Glutamatergic neuron (in vitro differentiated cells): Measurements from ENCODE around the gene SIGLEC7. TPM values are rescaled to one million over a fixed set of nuclear protein-coding genes. Genes with fewer than 3 reads are reported as not detected.
A peak's percentile ranks its signal among the peaks of the same experiment; 100 is the strongest.

Experiments
- DNase-seq: peaks from one replicate; pipeline ENCODE4 v3.0.0; 2022
- H3K27ac Mint-ChIP-seq: one replicate; pipeline ENCODE4 v1.8.0; 2020; ENCODE audit warnings: mild to moderate bottlenecking, mixed read lengths, inconsistent platforms; ENCODE audit not compliant: unreplicated experiment
- H3K27me3 Mint-ChIP-seq: one replicate; pipeline ENCODE4 v1.8.0; 2020; ENCODE audit warnings: mild to moderate bottlenecking, moderate library complexity, mixed read lengths, inconsistent platforms; ENCODE audit not compliant: unreplicated experiment
- H3K36me3 Mint-ChIP-seq: one replicate; pipeline ENCODE4 v1.8.0; 2020; ENCODE audit warnings: mild to moderate bottlenecking, mixed read lengths, inconsistent platforms; ENCODE audit not compliant: unreplicated experiment
- H3K4me1 Mint-ChIP-seq: one replicate; pipeline ENCODE4 v1.8.0; 2020; ENCODE audit warnings: mild to moderate bottlenecking, low read depth, mixed read lengths, inconsistent platforms; ENCODE audit not compliant: unreplicated experiment
- H3K4me3 Mint-ChIP-seq: one replicate; pipeline ENCODE4 v1.8.0; 2020; ENCODE audit warnings: mild to moderate bottlenecking, mixed read lengths, inconsistent platforms; ENCODE audit not compliant: unreplicated experiment
- H3K9me3 Mint-ChIP-seq: one replicate; pipeline ENCODE4 v1.8.0; 2020; ENCODE audit warnings: mild to moderate bottlenecking, moderate library complexity, mixed read lengths, inconsistent platforms; ENCODE audit not compliant: unreplicated experiment
- CTCF ChIP-seq: fragments of 200-600 bp; sonication (generic); IDR thresholded peaks from one replicate; pipeline ENCODE4 v1.5.0; 2021; ENCODE audit not compliant: partially characterized antibody, unreplicated experiment
- total RNA-seq: library from RNA; stranded (reverse); fragmentation: NEBNext Ultra II Directional; extraction: Animal tissue kit (Norgen Biotek cat#: 25700); gene quantifications from one replicate; pipeline ENCODE4 v1.2.1, GENCODE V29; 2021; ENCODE audit not compliant: unreplicated experiment

The SIGLEC7 gene
- total RNA-seq, 1 donor from 2014 or later: not detected

DNA sequence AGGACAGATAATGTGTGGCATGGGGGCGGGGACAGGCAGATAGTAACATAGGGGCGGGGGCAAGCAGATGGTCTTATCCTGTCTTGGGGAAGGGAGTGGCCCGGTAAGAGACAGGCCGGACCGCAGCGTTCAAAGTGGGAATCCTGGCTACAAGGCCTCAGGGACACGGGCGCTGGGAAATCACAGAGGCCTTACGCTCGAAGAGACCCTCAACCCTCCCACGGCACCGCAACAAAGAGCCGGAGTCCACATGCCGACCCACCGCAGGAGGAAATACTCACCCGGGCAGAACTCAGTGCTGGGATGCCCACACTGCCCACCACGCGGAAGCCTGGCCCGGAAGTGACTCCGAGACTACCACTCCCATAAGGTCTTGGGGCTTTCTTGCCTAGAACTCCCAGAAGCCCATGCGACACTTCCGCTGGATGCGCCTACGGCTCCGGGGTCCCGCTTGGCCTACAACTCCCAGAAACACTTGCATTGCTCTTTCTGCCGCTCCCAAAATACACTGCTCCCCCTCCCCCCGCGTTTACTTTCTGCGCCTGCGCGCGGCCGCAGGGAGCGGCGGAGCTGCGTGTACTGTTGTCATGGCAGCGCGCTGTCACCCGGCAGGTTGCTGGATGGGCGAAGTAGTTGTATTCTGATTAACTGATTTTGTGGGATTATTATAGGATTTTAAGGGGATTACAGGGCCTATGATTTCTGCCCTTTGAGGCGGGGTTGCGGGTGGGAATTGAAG, 33.9 kb upstream of the SIGLEC7 start, which contains the start of gene CTU1:
Gene CTU1, minus strand, starts transcription at position 344 of the 739 bp plus-strand sequence. CDS start 3,840 bp downstream, outside the sequence.
- TF ChIP-seq CTCF: no peak
- H3K4me1 Mint-ChIP-seq: peaks cover 8% of the 10 kb centered on the region
- H3K9me3 Mint-ChIP-seq: peaks cover 7% of the 10 kb centered on the region
- peak within 1 kb of the TSS; percentile 96 for H3K27ac Mint-ChIP-seq
- peak; percentile 98 for DNase-seq
- H3K27me3 Mint-ChIP-seq: peaks cover 5% of the 10 kb centered on the region
- peak within 1 kb of the TSS; percentile 89 for H3K4me3 Mint-ChIP-seq
- no peaks in the 10 kb centered on the region for H3K36me3 Mint-ChIP-seq

GRCh38 chr19:51108805-51109146, 33.3 kb upstream of the SIGLEC7 start:
- H3K4me1 Mint-ChIP-seq: peaks cover 8% of the 10 kb centered on the region
- H3K36me3 Mint-ChIP-seq: no peaks in the 10 kb centered on the region
- peak overlapping the region; percentile 89 for H3K4me3 Mint-ChIP-seq
- peaks cover 5% of the 10 kb centered on the region for H3K27me3 Mint-ChIP-seq
- DNase-seq: no peak
- peak overlapping the region; percentile 96 for H3K27ac Mint-ChIP-seq
- TF ChIP-seq CTCF: no peak
- peaks cover 7% of the 10 kb centered on the region for H3K9me3 Mint-ChIP-seq

DNA sequence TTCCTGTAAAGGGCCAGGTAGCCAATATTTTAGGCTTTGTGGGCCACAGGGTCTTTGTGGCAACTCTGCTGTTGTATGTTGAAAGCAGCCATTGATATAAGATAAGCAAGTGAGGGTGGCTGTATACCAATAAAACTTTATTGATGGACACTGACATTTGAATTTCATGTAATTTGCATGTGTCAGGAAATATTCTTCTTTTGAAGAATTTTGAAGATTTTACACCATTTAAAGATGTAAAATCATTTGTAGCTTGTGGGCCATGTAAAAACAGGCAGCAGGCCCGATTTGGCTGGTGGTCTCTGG, 31.5 kb upstream of the SIGLEC7 start:
- H3K27ac Mint-ChIP-seq: no peak overlapping the region
- peaks cover 8% of the 10 kb centered on the region for H3K4me1 Mint-ChIP-seq
- H3K4me3 Mint-ChIP-seq: no peak overlapping the region
- no peak for DNase-seq
- H3K9me3 Mint-ChIP-seq: peaks cover 7% of the 10 kb centered on the region
- no peaks in the 10 kb centered on the region for H3K36me3 Mint-ChIP-seq
- TF ChIP-seq CTCF: no peak
- peaks cover 5% of the 10 kb centered on the region for H3K27me3 Mint-ChIP-seq

- peak; percentile 29 for TF ChIP-seq CTCF
- Mint-ChIP-seq H3K9me3 (peaks cover 5% of the 10 kb centered on the region), H3K4me3 (no peak overlapping the region), H3K27me3 (peaks cover 3% of the 10 kb centered on the region), H3K36me3 (no peaks in the 10 kb centered on the region), H3K27ac (no peak overlapping the region), H3K4me1 (peaks cover 8% of the 10 kb centered on the region)
- DNase-seq: no peak
Measured at GRCh38 chr19:51111606-51112005, 30.5 kb upstream of the SIGLEC7 start.

DNA sequence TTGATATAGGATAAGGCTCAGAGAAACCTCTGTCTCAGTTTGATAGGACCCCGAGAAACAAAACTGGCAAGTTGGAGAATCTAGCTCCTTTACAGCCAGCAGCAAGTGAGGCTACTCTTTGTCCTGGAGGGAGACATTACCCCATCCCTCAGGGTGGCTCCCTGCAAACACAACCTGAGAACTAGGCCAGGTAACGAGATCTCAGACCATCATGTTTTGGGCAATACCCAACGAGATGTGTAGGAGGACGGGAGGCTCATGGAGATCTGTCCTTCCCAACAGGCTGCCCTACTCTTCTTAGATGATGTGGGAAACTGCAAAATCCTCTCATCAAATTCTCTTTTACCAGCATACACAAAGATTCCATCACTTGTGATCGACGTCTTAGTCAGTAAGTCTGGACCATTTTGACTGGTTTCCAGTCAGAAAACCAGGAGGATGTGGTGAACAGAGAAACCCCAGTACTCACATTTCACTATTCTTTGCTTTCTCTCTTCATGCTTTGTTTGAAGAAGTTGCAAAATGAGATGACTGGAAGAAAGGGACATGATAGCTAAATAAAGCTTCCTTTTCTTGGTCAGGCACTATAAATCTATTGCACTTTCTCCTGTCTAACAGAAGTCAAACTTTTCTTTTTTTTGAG, 27.9 kb upstream of the SIGLEC7 start:
- no peaks in the 10 kb centered on the region for H3K9me3 Mint-ChIP-seq

More for the DNA sequence above, 27.9 kb upstream of the SIGLEC7 start:
- no peaks in the 10 kb centered on the region for H3K4me1 Mint-ChIP-seq
- no peak overlapping the region for H3K4me3 Mint-ChIP-seq
- no peak for DNase-seq
- H3K36me3 Mint-ChIP-seq: no peaks in the 10 kb centered on the region
- no peaks in the 10 kb centered on the region for H3K27me3 Mint-ChIP-seq
- H3K27ac Mint-ChIP-seq: no peak overlapping the region
- no peak for TF ChIP-seq CTCF
